GM19239 (cell line): ENCODE results near the gene GRIK5.

Experiments
- DNase-seq: peaks from one replicate; pipeline ENCODE4 v3.0.0; 2011; ENCODE audit warnings: low spot score; ENCODE audit not compliant: insufficient read length
- FAIRE-seq: peaks from 2 replicates; lab custom pipeline; 2011; peaks lifted over from hg19 to GRCh38; lab: Jason Lieb, UNC

Gene GRIK5

GRCh38 chr19:42096255-42096837 is 26.3 kb upstream of the GRIK5 start:
- FAIRE-seq = no peak
- no peak for DNase-seq

DNA sequence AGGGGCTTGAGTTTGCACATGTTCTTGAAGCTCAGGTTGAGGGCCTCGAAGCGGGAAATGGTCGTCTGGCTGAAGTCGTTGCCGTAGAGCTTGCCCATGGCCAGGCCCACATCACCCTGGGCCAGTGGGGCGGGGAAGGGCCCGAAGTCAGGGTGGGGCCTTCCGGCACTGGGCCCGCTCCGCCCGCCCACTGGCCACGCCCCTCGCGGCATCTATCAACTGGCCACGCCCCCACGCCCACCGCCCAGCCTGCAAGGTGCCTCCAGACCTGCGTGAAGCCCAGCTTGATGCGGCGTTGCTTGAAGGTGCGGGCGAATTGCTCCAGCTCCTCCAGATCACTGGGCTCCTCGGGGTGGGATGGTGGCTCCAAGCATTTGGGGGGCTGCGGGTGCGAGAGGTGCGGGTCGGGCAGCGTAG is 25.8 kb upstream of the GRIK5 start:
- DNase-seq = no peak
- no peak for FAIRE-seq

- DNase-seq = no peak
These were observed 25.3 kb upstream of the GRIK5 start for GRCh38 chr19:42095142-42095813.

DNA sequence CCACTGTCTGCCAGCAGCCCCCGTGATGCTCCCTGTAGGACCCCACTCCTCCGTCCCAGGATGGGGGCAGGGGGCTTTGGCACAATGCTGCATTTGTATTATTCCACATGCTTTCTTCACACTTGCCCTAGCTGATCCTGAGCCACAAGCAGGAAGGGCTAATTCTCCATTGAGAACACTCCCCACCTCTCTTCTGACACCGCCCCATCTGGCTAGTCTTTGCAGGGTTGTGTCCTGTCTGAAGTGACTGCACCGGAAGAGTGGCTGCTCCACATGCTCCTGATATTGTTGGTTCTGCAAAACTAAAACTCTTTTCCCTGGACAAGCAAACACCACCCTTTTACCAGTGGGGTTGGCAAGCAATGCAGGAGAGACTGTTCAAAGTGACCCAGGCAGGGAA is 23.9 kb upstream of the GRIK5 start:
- FAIRE-seq (no peak), DNase-seq (no peak)

More at GRCh38 chr19:42095142-42095813, 25.3 kb upstream of the GRIK5 start:
- FAIRE-seq = no peak

DNA sequence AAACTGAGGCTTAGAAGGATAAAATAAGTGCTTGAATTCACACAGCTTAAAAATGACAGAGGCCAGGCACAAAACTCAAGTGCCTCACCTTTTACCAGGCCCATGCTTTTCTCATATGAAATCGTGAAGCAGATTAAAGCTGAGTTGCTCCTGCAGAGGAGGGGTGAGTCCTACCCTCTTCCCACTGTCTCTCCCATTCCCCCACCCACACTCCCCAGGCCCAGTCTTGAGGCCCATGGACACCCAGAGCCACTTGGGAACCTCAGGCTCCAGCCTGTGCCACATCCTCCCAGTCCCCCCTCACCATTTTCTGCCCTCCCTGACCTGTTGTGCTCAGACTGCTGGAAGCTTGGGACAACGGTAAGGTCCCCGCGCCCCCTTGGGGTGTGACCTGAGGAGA is 23.5 kb upstream of the GRIK5 start:
- no peak for FAIRE-seq
- DNase-seq = no peak

- DNase-seq (no peak), FAIRE-seq (peak; percentile 64)
These were observed 22.3 kb upstream of the GRIK5 start for GRCh38 chr19:42092350-42092749.

GRCh38 chr19:42091742-42092141 is 21.7 kb upstream of the GRIK5 start:
- FAIRE-seq (no peak), DNase-seq (no peak)

DNA sequence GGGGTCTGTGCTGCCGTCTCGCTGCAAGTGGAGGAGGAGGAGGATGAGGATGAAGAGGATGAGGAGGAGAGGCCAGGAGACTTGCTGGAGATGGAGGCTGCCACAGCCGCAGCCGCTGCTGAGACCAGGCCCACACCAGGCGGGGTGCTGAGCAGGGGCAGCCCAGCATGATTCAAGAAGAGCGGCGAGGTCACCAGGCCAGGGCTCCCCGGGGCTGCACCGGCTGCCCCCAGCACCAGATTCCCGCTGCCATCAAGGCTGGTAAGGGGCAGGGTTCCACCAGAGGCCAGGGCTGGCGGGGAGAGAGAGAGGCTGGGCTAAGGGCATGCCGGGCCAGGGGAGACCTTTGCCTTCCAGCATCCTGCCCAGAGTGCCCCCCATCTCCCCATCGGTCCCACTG is 21.3 kb upstream of the GRIK5 start:
- FAIRE-seq (no peak), DNase-seq (no peak)

DNA sequence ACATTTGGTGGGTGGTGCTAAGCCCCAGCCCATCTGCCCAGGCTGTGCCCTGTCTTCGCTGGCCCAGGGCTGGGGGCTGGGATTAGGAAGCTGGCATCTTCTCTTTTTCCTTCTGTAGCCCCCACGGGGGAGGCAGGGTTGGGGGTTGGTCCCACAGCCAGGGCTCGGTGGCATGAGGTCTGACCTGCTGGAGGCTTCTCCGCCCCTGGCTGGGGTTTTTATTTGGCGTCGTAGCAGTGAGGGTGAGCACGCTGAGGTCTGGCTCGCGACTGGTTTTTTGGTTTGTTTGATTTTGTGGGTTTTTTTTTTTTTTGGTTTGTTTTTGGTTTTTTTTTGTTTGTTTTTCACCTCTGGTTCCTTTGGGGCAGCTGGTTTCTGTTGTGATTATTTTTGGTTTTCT is 20.7 kb upstream of the GRIK5 start:
- no peak for FAIRE-seq
- DNase-seq = no peak

DNA sequence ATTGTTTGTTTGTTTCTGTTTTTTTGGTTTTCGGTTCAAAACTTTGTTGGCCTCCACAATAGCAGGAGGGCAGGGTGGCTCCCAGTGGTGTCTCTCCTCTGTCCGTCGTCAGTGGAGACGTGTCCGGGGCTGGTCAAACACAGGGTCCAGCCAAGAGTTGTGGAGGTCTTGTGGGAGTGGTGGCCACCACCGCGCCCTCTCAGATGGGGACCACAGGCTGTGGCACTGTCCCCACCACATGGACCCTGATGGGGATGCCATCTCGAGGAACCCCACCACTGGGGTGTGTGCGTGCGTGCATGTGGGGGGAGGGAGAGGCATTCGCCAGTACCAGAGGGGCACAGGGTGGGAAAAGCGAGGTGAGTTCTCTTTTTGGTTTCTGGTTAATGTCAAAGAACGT is 19.8 kb upstream of the GRIK5 start:
- no peak for FAIRE-seq

GRCh38 chr19:42089191-42089750 is 19.3 kb upstream of the GRIK5 start:
- FAIRE-seq (no peak), DNase-seq (no peak)

More for the DNA sequence above, 19.8 kb upstream of the GRIK5 start:
- DNase-seq = no peak

GRCh38 chr19:42088471-42089190 is 18.6 kb upstream of the GRIK5 start:
- DNase-seq = no peak
- no peak for FAIRE-seq

DNA sequence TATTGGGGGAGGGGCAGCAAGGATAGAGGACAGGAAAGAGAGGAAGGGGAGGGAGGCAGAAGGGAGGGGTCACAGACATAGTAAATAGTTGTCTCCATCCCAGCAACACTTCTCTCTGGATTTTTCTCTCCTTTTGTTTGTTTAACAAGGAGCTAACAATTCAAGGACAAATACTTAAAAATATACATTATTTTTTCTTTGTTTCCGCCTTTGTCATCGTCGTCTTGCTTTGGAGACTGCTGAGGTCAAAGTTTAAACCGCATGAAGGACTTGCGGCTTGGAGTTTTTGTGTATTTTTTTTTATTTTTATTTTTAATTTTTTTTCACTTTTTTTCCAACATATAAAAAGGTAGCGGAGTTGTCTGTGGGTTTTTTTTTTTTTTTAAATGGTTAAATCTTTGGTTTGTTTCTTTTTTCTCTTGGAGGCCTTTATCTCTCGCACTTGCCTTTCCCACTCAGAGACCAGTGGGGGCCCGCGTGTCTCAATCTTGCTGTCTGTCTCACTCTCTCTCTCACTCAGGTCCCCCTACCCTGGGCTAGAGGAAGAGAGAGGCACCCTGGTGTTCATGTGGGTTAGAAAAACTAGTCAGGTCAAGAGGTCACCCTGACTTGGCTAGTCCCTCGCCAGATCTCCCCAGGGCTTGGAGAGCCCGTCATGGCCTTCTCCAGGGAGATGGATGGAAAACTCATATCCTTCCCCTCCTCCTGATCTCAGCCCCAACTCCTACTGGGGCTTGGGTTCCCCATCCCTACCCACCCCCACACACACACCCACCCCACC is 17.0 kb upstream of the GRIK5 start:
- no peak for DNase-seq
- no peak for FAIRE-seq

- FAIRE-seq = no peak
- DNase-seq = no peak
These were observed 16.3 kb upstream of the GRIK5 start for GRCh38 chr19:42086188-42086736.

- no peak for FAIRE-seq
- no peak for DNase-seq
These were observed 13.5 kb upstream of the GRIK5 start for GRCh38 chr19:42083537-42083936.

- FAIRE-seq (peak; percentile 47), DNase-seq (peak; percentile 42)
These were observed 11.7 kb upstream of the GRIK5 start for GRCh38 chr19:42081584-42082203.

- DNase-seq (no peak), FAIRE-seq (no peak)
These were observed 10.9 kb upstream of the GRIK5 start for GRCh38 chr19:42080764-42081375.

- DNase-seq (no peak), FAIRE-seq (no peak)
These were observed 10.1 kb upstream of the GRIK5 start for GRCh38 chr19:42079886-42080763.
